Lower leg skin (tissue), 3 donors: ENCODE data around the gene PPP2R3C.

Source experiments
- POLR2A ChIP-seq, 2 donors: fragments of 450-650 bp; IDR thresholded peaks; one replicate each; pipeline ENCODE4 v1.6.1; 2016 to 2017; ENCODE audit warnings: antibody characterized with exemption in 2 of 2, mild to moderate bottlenecking in 1 of 2, moderate library complexity in 1 of 2
- TF ChIP-seq, protein P1 (sequence below), 3 donors: fragments of 450-650 bp; IDR thresholded peaks; one replicate each; pipeline ENCODE4 v1.5.1; 2016; ENCODE audit warnings: antibody characterized with exemption in 3 of 3, mild to moderate bottlenecking in 3 of 3, moderate library complexity in 2 of 3

DNA sequence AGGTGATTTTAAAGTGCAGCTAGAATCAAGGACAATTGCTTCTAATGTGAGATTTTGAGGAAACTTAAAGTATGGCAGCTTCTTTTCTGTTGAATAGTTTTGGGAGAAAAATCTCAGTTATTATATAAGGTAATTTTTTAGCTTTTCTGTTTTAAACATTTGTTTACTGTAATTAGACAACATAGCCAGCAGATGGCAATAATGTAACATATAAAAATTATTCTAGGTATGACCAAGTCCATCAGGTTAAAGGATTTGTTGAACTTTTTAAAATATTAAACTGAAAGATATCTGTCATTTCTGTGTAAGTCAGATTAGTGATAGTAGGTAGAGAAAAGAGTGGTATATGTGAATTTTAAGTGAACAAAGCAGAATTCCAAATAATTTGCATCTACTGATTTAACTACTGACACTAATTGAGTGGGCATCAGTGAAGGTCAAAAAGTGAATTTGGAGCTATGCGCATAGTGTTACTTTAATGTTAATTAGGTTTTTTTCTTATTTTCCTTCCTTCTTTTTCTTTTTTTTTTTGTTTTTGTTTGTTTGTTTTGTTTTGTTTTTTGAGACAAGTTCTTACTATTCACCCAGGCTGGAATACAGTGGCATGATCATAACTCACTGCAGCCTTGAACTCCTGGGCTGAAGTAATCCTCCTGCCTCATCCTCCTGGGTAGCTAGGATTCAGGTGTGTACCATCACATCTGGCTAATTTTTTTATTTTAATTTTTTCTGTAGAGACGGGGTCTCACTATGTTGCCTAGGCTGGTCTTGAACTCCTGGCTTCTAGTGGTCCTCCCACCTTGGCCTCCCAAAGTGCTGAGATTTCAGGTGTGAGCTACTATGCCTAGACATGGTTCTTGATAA, 19.2 kb upstream of the PPP2R3C start:
- TF ChIP-seq, protein P1, sequence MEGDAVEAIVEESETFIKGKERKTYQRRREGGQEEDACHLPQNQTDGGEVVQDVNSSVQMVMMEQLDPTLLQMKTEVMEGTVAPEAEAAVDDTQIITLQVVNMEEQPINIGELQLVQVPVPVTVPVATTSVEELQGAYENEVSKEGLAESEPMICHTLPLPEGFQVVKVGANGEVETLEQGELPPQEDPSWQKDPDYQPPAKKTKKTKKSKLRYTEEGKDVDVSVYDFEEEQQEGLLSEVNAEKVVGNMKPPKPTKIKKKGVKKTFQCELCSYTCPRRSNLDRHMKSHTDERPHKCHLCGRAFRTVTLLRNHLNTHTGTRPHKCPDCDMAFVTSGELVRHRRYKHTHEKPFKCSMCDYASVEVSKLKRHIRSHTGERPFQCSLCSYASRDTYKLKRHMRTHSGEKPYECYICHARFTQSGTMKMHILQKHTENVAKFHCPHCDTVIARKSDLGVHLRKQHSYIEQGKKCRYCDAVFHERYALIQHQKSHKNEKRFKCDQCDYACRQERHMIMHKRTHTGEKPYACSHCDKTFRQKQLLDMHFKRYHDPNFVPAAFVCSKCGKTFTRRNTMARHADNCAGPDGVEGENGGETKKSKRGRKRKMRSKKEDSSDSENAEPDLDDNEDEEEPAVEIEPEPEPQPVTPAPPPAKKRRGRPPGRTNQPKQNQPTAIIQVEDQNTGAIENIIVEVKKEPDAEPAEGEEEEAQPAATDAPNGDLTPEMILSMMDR (IDR thresholded peaks at IDR 0.05) = no peak
- TF ChIP-seq POLR2A (IDR thresholded peaks at IDR 0.05) = no peak
